ENCODE measurements around the gene NSDHL.

DNA sequence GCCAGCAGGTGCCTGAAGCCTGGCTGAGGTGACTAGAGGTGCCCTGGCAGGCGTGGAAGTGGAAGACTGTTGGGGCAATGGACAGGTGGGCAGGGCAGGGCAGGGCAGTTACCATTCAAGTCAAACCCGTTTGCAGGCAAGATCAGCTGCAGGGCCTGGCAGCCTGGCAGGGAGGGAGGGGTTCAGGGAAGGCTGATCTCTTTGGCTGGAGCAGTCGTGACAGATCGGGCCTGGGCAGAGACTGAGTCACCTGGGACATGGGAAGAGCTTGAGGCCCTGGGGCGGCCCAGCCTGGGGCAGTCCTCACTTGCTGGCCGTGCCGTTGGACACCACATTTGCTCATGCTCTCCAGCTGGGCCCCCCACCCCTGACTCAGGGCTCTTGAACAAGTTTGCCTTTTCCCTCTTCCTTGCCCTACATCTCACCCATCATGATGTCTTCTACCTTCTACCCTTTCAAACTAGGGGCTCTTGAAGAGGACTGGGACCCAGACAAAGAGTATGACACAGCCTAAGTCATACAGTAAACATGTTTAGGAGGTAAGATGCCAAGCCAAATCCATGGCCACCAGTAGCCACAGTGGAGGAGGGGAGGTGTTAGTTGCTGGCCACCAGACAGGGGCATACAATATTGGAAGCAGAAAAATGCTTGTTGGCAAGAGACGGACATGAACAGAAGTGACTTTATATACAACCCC, 65.0 kb downstream of the NSDHL start:
- TF ChIP-seq POLR2A (IDR thresholded peaks at IDR 0.05; ENCODE audit: low read depth, low read length) (no peak), SMC3 (IDR thresholded peaks at IDR 0.05; ENCODE audit: low read depth, low read length) (no peak), RFX5 (IDR thresholded peaks at IDR 0.05; ENCODE audit: low read depth, low read length) (no peak), BHLHE40 (IDR thresholded peaks at IDR 0.05; ENCODE audit: low read depth, low read length) (no peak), MXI1 (IDR thresholded peaks at IDR 0.05; ENCODE audit: borderline replicate concordance, low read depth, low read length) (no peak), FOS (IDR thresholded peaks at IDR 0.05; ENCODE audit: low read depth, low read length) (no peak), RAD21 (IDR thresholded peaks at IDR 0.05; ENCODE audit: low read length) (no peak), MAZ (IDR thresholded peaks at IDR 0.05; ENCODE audit: borderline replicate concordance, low read depth, low read length) (no peak), CEBPB (IDR thresholded peaks at IDR 0.05; ENCODE audit: low read depth, low read length) (no peak)
- TF ChIP-seq, protein P1, sequence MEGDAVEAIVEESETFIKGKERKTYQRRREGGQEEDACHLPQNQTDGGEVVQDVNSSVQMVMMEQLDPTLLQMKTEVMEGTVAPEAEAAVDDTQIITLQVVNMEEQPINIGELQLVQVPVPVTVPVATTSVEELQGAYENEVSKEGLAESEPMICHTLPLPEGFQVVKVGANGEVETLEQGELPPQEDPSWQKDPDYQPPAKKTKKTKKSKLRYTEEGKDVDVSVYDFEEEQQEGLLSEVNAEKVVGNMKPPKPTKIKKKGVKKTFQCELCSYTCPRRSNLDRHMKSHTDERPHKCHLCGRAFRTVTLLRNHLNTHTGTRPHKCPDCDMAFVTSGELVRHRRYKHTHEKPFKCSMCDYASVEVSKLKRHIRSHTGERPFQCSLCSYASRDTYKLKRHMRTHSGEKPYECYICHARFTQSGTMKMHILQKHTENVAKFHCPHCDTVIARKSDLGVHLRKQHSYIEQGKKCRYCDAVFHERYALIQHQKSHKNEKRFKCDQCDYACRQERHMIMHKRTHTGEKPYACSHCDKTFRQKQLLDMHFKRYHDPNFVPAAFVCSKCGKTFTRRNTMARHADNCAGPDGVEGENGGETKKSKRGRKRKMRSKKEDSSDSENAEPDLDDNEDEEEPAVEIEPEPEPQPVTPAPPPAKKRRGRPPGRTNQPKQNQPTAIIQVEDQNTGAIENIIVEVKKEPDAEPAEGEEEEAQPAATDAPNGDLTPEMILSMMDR (conservative IDR thresholded peaks at IDR 0.05; ENCODE audit: low read depth, low read length), result no peak
